Right lobe of liver (tissue), 6 donors: ENCODE results near the gene LIMCH1. TPM values are rescaled to one million over a fixed set of nuclear protein-coding genes. Genes with fewer than 3 reads are reported as not detected.

Experiments used
- ATAC-seq, 4 donors: fragments of 200-7000 bp; cut with Tn5 transposase; one replicate each; pipeline ENCODE4 v1.9.1; 2020; ENCODE audit warnings: mild to moderate bottlenecking in 4 of 4, moderate library complexity in 4 of 4
- DNase-seq, 3 donors: peaks; one replicate each; pipeline ENCODE4 v3.0.0-alpha.2; 2020
- H3K27ac ChIP-seq, 3 donors: fragments of 200-600 bp; one replicate each; pipeline ENCODE4 v1.8.0; 2022
- H3K27me3 ChIP-seq, 2 donors: fragments of 200-600 bp; one replicate each; pipeline ENCODE4 v1.8.0; 2022
- H3K36me3 ChIP-seq, 4 donors: fragments of 200-600 bp; sonication (generic) in 1 of 4; one replicate each; pipeline versions ENCODE4 v1.5.1 to v1.8.0; 2017 to 2022; ENCODE audit warnings: control low read depth in 1 of 4
- H3K4me1 ChIP-seq, 4 donors: fragments of 200-600 bp; sonication (generic) in 1 of 4; one replicate each; pipeline versions ENCODE4 v1.5.1 to v1.8.0; 2017 to 2022; ENCODE audit warnings: control low read depth in 1 of 4
- H3K4me3 ChIP-seq, 3 donors: fragments of 200-600 bp; one replicate each; pipeline ENCODE4 v1.8.0; 2022
- H3K9me3 ChIP-seq, 4 donors: fragments of 200-600 bp; sonication (generic) in 1 of 4; one replicate each; pipeline versions ENCODE4 v1.5.1 to v1.8.0; 2017 to 2022; ENCODE audit warnings: control low read depth in 1 of 4
- POLR2A ChIP-seq: fragments of 450-650 bp; IDR thresholded peaks from one replicate; pipeline ENCODE4 v1.6.1; 2017; ENCODE audit warnings: antibody characterized with exemption, mild to moderate bottlenecking
- WGBS: methylation state at CpG from one replicate; pipeline ENCODE4 v1.1.6; 2018; ENCODE audit warnings: low coverage, low lambda C conversion rate; ENCODE audit not compliant: insufficient coverage; ENCODE audit errors: missing lambda C conversion rate; 5-methylcytosine and 5-hydroxymethylcytosine counted together
- intact Hi-C, 2 donors: fragments of 100-400 bp; cut with DNase I; formaldehyde crosslinking; loops; one replicate each; pipeline versions ENCODE4 v1.11.2 to v1.14.1; 2022
- total RNA-seq, 6 experiments: library from RNA; depleted of rRNA in 2 of 6; stranded (reverse); fragments of >200 nt in 2 of 6; fragmentation: NEBNext Ultra II Directional in 3 of 6; extraction: Animal tissue kit (Norgen Biotek cat#: 25700) in 3 of 6; gene quantifications; one replicate each; pipeline versions ENCODE4 v1.1.0 to v1.2.4, GENCODE V29; 2016 to 2023
- TF ChIP-seq, protein P1 (sequence below), 4 donors: fragments of 200-600 bp in 3 of 4; fragments of 450-650 bp in 1 of 4; IDR thresholded peaks; one replicate each; pipeline versions ENCODE4 v1.5.1 to v1.8.0; 2016 to 2022; ENCODE audit warnings: antibody characterized with exemption in 4 of 4, mild to moderate bottlenecking in 2 of 4
- donor health status: DM: no; HTN: yes; CAD: no.
- donor health status: DM: no; HTN: no; CAD: no.
- donor health status: DM: no; HTN: no; CAD: no.
- donor health status: DM: no; HTN: yes; CAD: no.
- donor health status: DM: no; HTN: yes; CAD: no.

LIMCH1 gene
- total RNA-seq, 6 experiments from 2014 or later: 8.3 to 26.9 (median 12.9) TPM

DNA sequence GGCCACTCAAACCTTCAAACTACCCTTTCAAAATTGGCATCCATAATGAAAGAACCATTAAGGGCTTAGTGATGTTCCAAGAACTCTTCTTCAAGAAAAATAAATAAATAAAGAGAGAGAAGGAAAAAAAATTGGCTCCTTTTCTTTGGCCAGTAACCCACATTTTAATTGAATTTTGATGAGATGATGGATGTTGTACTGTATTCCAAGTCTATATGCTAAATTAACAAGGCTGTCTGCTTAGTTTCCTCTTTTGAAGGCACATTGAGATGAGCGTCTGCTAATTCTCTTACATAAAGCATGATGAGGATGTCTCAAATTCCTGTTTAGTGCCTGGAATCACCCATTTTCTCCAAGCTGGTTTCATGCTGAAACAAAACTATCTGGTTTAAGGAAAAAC, 177.2 kb downstream of the LIMCH1 start:
- Histone ChIP-seq H3K27me3 (no peaks in the 10 kb centered on the region), H3K4me1 (no peaks in the 10 kb centered on the region), H3K9me3 (no peaks in the 10 kb centered on the region), H3K27ac (no peak overlapping the region), H3K4me3 (no peak overlapping the region), H3K36me3 (no peaks in the 10 kb centered on the region)
- DNase-seq (no peak), ATAC-seq (no peak)
- TF ChIP-seq, protein P1, sequence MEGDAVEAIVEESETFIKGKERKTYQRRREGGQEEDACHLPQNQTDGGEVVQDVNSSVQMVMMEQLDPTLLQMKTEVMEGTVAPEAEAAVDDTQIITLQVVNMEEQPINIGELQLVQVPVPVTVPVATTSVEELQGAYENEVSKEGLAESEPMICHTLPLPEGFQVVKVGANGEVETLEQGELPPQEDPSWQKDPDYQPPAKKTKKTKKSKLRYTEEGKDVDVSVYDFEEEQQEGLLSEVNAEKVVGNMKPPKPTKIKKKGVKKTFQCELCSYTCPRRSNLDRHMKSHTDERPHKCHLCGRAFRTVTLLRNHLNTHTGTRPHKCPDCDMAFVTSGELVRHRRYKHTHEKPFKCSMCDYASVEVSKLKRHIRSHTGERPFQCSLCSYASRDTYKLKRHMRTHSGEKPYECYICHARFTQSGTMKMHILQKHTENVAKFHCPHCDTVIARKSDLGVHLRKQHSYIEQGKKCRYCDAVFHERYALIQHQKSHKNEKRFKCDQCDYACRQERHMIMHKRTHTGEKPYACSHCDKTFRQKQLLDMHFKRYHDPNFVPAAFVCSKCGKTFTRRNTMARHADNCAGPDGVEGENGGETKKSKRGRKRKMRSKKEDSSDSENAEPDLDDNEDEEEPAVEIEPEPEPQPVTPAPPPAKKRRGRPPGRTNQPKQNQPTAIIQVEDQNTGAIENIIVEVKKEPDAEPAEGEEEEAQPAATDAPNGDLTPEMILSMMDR (IDR thresholded peaks at IDR 0.05): no peak
- no peak for TF ChIP-seq POLR2A
- intact Hi-C loops: no loop called here
- 90% methylated on average over 1 of the region's 1 CpG for WGBS

DNA sequence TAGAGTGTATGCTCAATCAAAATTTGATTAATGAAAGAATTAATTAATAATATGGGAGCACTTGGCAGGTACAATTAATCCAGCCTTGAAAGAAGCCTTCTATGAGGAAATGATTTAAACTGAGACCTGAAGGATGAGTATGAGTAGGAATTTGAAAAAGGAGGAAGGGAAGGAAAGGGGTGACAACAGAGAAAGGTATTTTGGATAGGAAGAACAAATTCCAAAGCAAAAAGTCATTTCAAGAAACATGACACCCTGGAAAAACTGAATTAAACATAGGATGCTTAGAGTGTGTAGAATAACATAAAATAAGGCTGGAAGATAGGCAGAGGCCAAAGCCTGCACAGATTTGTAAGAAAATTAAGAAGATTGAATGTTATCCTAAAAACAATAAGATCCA, 180.9 kb downstream of the LIMCH1 start:
- intact Hi-C loops: no loop called here
- Histone ChIP-seq H3K27ac (no peak overlapping the region), H3K4me1 (no peaks in the 10 kb centered on the region), H3K27me3 (no peaks in the 10 kb centered on the region), H3K9me3 (no peaks in the 10 kb centered on the region), H3K4me3 (no peak overlapping the region), H3K36me3 (no peaks in the 10 kb centered on the region)
- no peak for ATAC-seq
- no peak for TF ChIP-seq POLR2A
- TF ChIP-seq, protein P1 (IDR thresholded peaks at IDR 0.05): no peak
- no peak for DNase-seq

DNA sequence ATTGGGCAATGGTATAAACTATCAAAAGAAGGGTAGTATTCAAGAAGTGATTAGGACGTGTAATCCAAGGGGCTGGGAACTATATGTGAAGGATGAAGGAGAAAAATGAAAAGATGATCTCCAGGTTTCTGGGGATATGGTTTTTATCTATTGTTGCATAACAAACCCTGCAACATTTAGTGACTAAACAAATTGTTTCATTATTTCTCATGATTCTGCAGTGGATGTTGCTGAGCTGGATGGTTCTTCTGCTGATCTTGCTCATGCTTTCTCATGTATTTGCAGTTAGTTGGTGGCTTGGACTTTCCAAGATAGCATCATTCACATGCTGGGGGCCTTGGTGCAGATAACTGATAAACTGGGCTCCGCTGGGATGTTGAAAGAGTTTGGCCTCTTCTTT, 181.5 kb downstream of the LIMCH1 start:
- Histone ChIP-seq H3K36me3 (no peaks in the 10 kb centered on the region), H3K27ac (no peak overlapping the region), H3K27me3 (no peaks in the 10 kb centered on the region), H3K4me1 (no peaks in the 10 kb centered on the region), H3K9me3 (no peaks in the 10 kb centered on the region), H3K4me3 (no peak overlapping the region)
- WGBS: 51% methylated on average over 2 of the region's 2 CpGs
- intact Hi-C loops: no loop called here
- no peak for DNase-seq
- no peak for ATAC-seq
- TF ChIP-seq, protein P1 (IDR thresholded peaks at IDR 0.05): no peak
- TF ChIP-seq POLR2A: no peak

DNA sequence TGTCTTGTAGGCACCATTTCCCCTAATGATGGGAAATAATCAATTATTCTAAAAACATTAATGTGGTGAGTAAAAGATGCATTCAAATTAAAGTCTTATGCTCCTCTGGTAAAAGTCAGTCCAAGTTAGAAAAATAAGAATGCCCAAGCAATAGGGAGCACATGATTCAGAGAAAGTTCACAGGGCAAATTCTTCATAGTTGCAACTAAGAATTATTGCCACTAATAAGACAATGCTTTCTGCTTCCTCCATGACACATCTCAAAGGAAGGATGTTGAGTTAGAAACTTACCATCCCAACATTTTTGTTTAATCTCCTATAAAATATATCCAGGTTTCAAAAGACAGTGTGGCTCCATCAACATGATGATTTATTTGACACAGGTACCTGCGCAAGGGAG, 184.2 kb downstream of the LIMCH1 start:
- Histone ChIP-seq H3K9me3 (no peaks in the 10 kb centered on the region), H3K4me1 (no peaks in the 10 kb centered on the region), H3K4me3 (no peak overlapping the region), H3K27me3 (no peaks in the 10 kb centered on the region), H3K36me3 (no peaks in the 10 kb centered on the region), H3K27ac (no peak overlapping the region)
- ATAC-seq (no peak), DNase-seq (no peak)
- 67% methylated on average over 1 of the region's 1 CpG for WGBS
- intact Hi-C loops: no loop called here
- TF ChIP-seq, protein P1 (IDR thresholded peaks at IDR 0.05): no peak
- no peak for TF ChIP-seq POLR2A

DNA sequence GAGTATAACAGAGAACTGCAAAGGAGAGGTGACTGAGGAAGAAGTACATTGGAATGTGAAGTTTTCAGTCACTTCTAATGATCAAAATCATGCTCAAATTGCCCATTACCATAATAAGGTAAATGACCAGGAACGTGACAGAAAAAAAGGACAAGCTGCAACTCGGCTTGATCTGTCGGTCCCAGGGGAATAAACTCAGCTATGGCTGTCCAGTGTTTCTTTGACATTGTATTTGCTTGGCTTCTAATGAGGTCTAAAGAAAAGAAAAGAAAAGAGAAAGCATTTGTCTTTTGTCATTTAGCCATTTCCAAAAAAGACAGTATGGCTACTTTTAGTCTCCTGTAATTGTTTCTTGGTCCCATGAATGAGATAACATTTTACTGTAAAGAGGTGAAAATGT, 185.3 kb downstream of the LIMCH1 start:
- H3K4me1 ChIP-seq: no peaks in the 10 kb centered on the region
- ATAC-seq (no peak), DNase-seq (no peak)
- TF ChIP-seq, protein P1 (IDR thresholded peaks at IDR 0.05): no peak
- H3K9me3 ChIP-seq: no peaks in the 10 kb centered on the region
- H3K27me3 ChIP-seq: no peaks in the 10 kb centered on the region
- intact Hi-C loops: no loop called here
- no peak overlapping the region for H3K27ac ChIP-seq
- H3K4me3 ChIP-seq: no peak overlapping the region
- H3K36me3 ChIP-seq: no peaks in the 10 kb centered on the region
- 48% methylated on average over 3 of the region's 3 CpGs for WGBS
